DND-41 (cell line): Measurements from ENCODE around the gene RBMX.

Experiments used
- CTCF ChIP-seq: IDR thresholded peaks from 2 replicates; pipeline ENCODE4 v1.5.1; 2012; ENCODE audit warnings: borderline replicate concordance, low read length, moderate library complexity, mild to moderate bottlenecking; ENCODE audit not compliant: poor library complexity, severe bottlenecking; ENCODE audit errors: extremely low read depth
- EZH2 ChIP-seq: IDR thresholded peaks from 3 replicates; pipeline ENCODE4 v1.6.1; 2012; ENCODE audit warnings: borderline replicate concordance, low read depth, mild to moderate bottlenecking, moderate library complexity, low read length, inconsistent platforms; ENCODE audit not compliant: severe bottlenecking

- TF ChIP-seq CTCF (no peak), EZH2 (no peak)
These were observed 13.0 kb downstream of the RBMX start for GRCh38 chrX:136867518-136867917.
